Cardiac muscle cell (in vitro differentiated cells and primary cell): ENCODE results near the gene ACOT8. TPM values are rescaled to one million over a fixed set of nuclear protein-coding genes. Genes with fewer than 3 reads are reported as not detected.
"Not testable (repeated sequence)": the region's sequence is repeated elsewhere in the genome, so short reads cannot be mapped to it uniquely, and the experiment has no call there.

Experiments used
- DNase-seq, 2 donors: peaks; one replicate each; pipeline versions ENCODE4 v3.0.0 to v3.0.0-alpha.2; 2010 to 2017; ENCODE audit warnings: low read depth in 1 of 2, low spot score in 1 of 2
- H3K27ac ChIP-seq: fragments of 200-600 bp; sonication (generic); 2 replicates; pipeline ENCODE4 v1.5.1; 2016
- H3K27me3 ChIP-seq: fragments of 200-600 bp; sonication (generic); 2 replicates; pipeline ENCODE4 v1.6.0; 2016; ENCODE audit warnings: control low read depth
- H3K36me3 ChIP-seq: fragments of 200-600 bp; sonication (generic); 2 replicates; pipeline ENCODE4 v1.5.1; 2016; ENCODE audit warnings: control low read depth
- H3K4me1 ChIP-seq: fragments of 200-600 bp; sonication (generic); 2 replicates; pipeline ENCODE4 v1.8.1; 2017; ENCODE audit warnings: low read depth, mild to moderate bottlenecking, mixed run types
- H3K4me3 ChIP-seq: fragments of 200-600 bp; sonication (generic); 2 replicates; pipeline ENCODE4 v1.5.1; 2016; ENCODE audit warnings: mild to moderate bottlenecking
- H3K9me3 ChIP-seq: fragments of 200-600 bp; sonication (generic); 2 replicates; pipeline ENCODE4 v1.5.1; 2017; ENCODE audit warnings: low read depth, mild to moderate bottlenecking, control low read depth
- CTCF ChIP-seq: IDR thresholded peaks from 2 replicates; pipeline ENCODE4 v1.5.1; 2012; ENCODE audit warnings: low read depth, mild to moderate bottlenecking, low read length
- polyA plus RNA-seq: library from polyadenylated mRNA; unstranded; fragments of >200 nt; fragmentation: Nextera tagmentation; extraction: Ambion mirVana; gene quantifications from 2 replicates; pipeline ENCODE4 v1.2.1, GENCODE V29; 2016
- total RNA-seq: library from RNA; depleted of rRNA; stranded (reverse); fragments of >200 nt; gene quantifications from 2 replicates; pipeline ENCODE4 v1.2.3, GENCODE V29; 2016

ACOT8 gene
- total RNA-seq (45.3 and 55.9 TPM in 2 replicates), polyA plus RNA-seq (48.3 and 64.9 TPM in 2 replicates)

- Histone ChIP-seq H3K4me1 (peaks cover 12% of the 10 kb centered on the region), H3K36me3 (no peaks in the 10 kb centered on the region), H3K4me3 (peak within 1 kb of the TSS; percentile 60), H3K27ac (peak within 1 kb of the TSS; percentile 73), H3K9me3 (no peaks in the 10 kb centered on the region), H3K27me3 (no peaks in the 10 kb centered on the region)
- peak; percentile 100 for DNase-seq
- no peak for TF ChIP-seq CTCF
Measured at GRCh38 chr20:45857114-45857881, at the start of gene ACOT8, which contains the start of gene ZSWIM3. Gene ACOT8 (minus strand): TSS chr20:45857392. CDS start chr20:45857315, 77 bp downstream. Gene ZSWIM3 (plus strand): TSS chr20:45857614. CDS start chr20:45857826, 212 bp downstream.

GRCh38 chr20:45905505-45906079 is 48.4 kb upstream of the ACOT8 start:
- H3K27me3 ChIP-seq = no peaks in the 10 kb centered on the region
- no peak for DNase-seq
- no peaks in the 10 kb centered on the region for H3K9me3 ChIP-seq
- H3K4me3 ChIP-seq = no peak overlapping the region
- peaks cover 41% of the 10 kb centered on the region for H3K36me3 ChIP-seq
- H3K27ac ChIP-seq = no peak overlapping the region
- H3K4me1 ChIP-seq = no peaks in the 10 kb centered on the region
- TF ChIP-seq CTCF = no peak

GRCh38 chr20:45904583-45905504 is 47.7 kb upstream of the ACOT8 start:
- peaks cover 44% of the 10 kb centered on the region for H3K36me3 ChIP-seq
- no peak for DNase-seq

GRCh38 chr20:45902199-45902701 is 45.1 kb upstream of the ACOT8 start:
- Histone ChIP-seq H3K4me1 (no peaks in the 10 kb centered on the region), H3K36me3 (peaks cover 56% of the 10 kb centered on the region), H3K27ac (no peak overlapping the region), H3K4me3 (no peak overlapping the region), H3K27me3 (no peaks in the 10 kb centered on the region), H3K9me3 (no peaks in the 10 kb centered on the region)
- no peak for DNase-seq
- no peak for TF ChIP-seq CTCF

More at GRCh38 chr20:45904583-45905504, 47.7 kb upstream of the ACOT8 start:
- Histone ChIP-seq H3K9me3 (no peaks in the 10 kb centered on the region), H3K27ac (no peak overlapping the region), H3K27me3 (no peaks in the 10 kb centered on the region), H3K4me3 (no peak overlapping the region), H3K4me1 (no peaks in the 10 kb centered on the region)
- TF ChIP-seq CTCF = no peak

- H3K27ac ChIP-seq, H3K27me3 ChIP-seq, DNase-seq, H3K4me3 ChIP-seq, H3K9me3 ChIP-seq, H3K4me1 ChIP-seq: not testable (repeated sequence)
- peaks cover 63% of the 10 kb centered on the region for H3K36me3 ChIP-seq
Measured at GRCh38 chr20:45901332-45901731, 44.1 kb upstream of the ACOT8 start.
